Mesendoderm (in vitro differentiated cells): ENCODE data around the gene EOMES.

Source experiments
- DNase-seq: peaks from one replicate; pipeline ENCODE4 v3.0.0; 2013
- H2AK5ac ChIP-seq: 2 replicates; pipeline ENCODE4 v1.6.1; 2013; ENCODE audit warnings: low read length, inconsistent platforms
- H2BK120ac ChIP-seq: 2 replicates; pipeline ENCODE4 v1.6.1; 2013; ENCODE audit warnings: low read depth, mild to moderate bottlenecking, low read length, moderate library complexity, mixed read lengths
- H2BK15ac ChIP-seq: replicated peaks from 2 replicates; pipeline ENCODE4 v1.6.1; 2013; ENCODE audit warnings: low read depth, mild to moderate bottlenecking, moderate library complexity
- H2BK5ac ChIP-seq: 2 replicates; pipeline ENCODE4 v1.6.1; 2013; ENCODE audit warnings: low read length, inconsistent platforms
- H3K18ac ChIP-seq: 2 replicates; pipeline ENCODE4 v1.6.1; 2013; ENCODE audit warnings: mild to moderate bottlenecking, low read length, mixed read lengths
- H3K23ac ChIP-seq: one replicate; pipeline ENCODE4 v1.6.1; 2013; ENCODE audit warnings: low read length
- H3K27ac ChIP-seq: 2 replicates; pipeline ENCODE4 v1.5.1; 2013; ENCODE audit warnings: low read depth, mild to moderate bottlenecking, inconsistent platforms, low read length, moderate library complexity
- H3K27me3 ChIP-seq: 2 replicates; pipeline ENCODE4 v1.6.1; 2013; ENCODE audit warnings: low read length, control low read depth, mild to moderate bottlenecking, inconsistent platforms; ENCODE audit not compliant: insufficient read depth, poor library complexity
- H3K36me3 ChIP-seq: 2 replicates; pipeline ENCODE4 v1.6.1; 2013; ENCODE audit warnings: low read length, inconsistent platforms; ENCODE audit not compliant: control insufficient read depth, insufficient read depth
- H3K4ac ChIP-seq: one replicate; pipeline ENCODE4 v1.6.1; 2013; ENCODE audit warnings: low read depth, mild to moderate bottlenecking, low read length, moderate library complexity
- H3K4me1 ChIP-seq: 2 replicates; pipeline ENCODE4 v1.6.1; 2013; ENCODE audit warnings: low read depth, low read length, inconsistent platforms; ENCODE audit not compliant: control insufficient read depth
- H3K4me2 ChIP-seq: 2 replicates; pipeline ENCODE4 v1.6.1; 2013; ENCODE audit warnings: low read length
- H3K4me3 ChIP-seq: 2 replicates; pipeline ENCODE4 v1.5.1; 2013; ENCODE audit warnings: mild to moderate bottlenecking, low read length
- H3K56ac ChIP-seq: one replicate; pipeline ENCODE4 v1.6.1; 2013; ENCODE audit warnings: low read length
- H3K79me1 ChIP-seq: 2 replicates; pipeline ENCODE4 v1.6.1; 2013; ENCODE audit warnings: low read length, inconsistent platforms
- H3K79me2 ChIP-seq: 2 replicates; pipeline ENCODE4 v1.6.1; 2013; ENCODE audit warnings: mild to moderate bottlenecking, low read length; ENCODE audit not compliant: control insufficient read depth, insufficient read depth
- H3K9ac ChIP-seq: 2 replicates; pipeline ENCODE4 v1.6.1; 2013; ENCODE audit warnings: low read length, inconsistent platforms
- H4K5ac ChIP-seq: one replicate; pipeline ENCODE4 v1.6.1; 2013; ENCODE audit warnings: low read length
- H4K8ac ChIP-seq: one replicate; pipeline ENCODE4 v1.6.1; 2013; ENCODE audit warnings: low read depth, mild to moderate bottlenecking, control low read depth, low read length, moderate library complexity
- WGBS: extraction: QIAGEN DNeasy Blood & Tissue Kit; methylation state at CpG from one replicate; pipeline ENCODE4 v1.1.7; 2013; ENCODE audit warnings: low lambda C conversion rate, missing lambda C conversion rate; ENCODE audit not compliant: insufficient coverage; ENCODE audit errors: extremely low coverage; 5-methylcytosine and 5-hydroxymethylcytosine counted together

Gene EOMES

GRCh38 chr3:27677565-27677964 is 44.6 kb downstream of the EOMES start:
- H2BK5ac ChIP-seq = no peak overlapping the region
- no peaks in the 10 kb centered on the region for H3K36me3 ChIP-seq
- H3K27me3 ChIP-seq = no peaks in the 10 kb centered on the region
- no peak overlapping the region for H2AK5ac ChIP-seq
- H2BK120ac ChIP-seq = no peak overlapping the region
- H3K27ac ChIP-seq = no peak overlapping the region
- no peak overlapping the region for H4K5ac ChIP-seq
- no peak overlapping the region for H3K9ac ChIP-seq
- no peaks in the 10 kb centered on the region for H3K79me2 ChIP-seq
- no peak overlapping the region for H3K18ac ChIP-seq
- no CpG with 5 or more reads among the region's 3 CpGs for WGBS
- H3K4ac ChIP-seq = no peak overlapping the region
- H3K4me3 ChIP-seq = no peak overlapping the region
- H3K23ac ChIP-seq = no peak overlapping the region
- DNase-seq = no peak
- H3K4me2 ChIP-seq = no peak overlapping the region
- no peaks in the 10 kb centered on the region for H3K79me1 ChIP-seq
- no peak overlapping the region for H4K8ac ChIP-seq
- no peaks in the 10 kb centered on the region for H3K4me1 ChIP-seq
- no peak overlapping the region for H3K56ac ChIP-seq
- H2BK15ac ChIP-seq = no peak overlapping the region

- H2BK120ac ChIP-seq = no peak overlapping the region
- H3K36me3 ChIP-seq = no peaks in the 10 kb centered on the region
- no peak overlapping the region for H2BK15ac ChIP-seq
- H4K5ac ChIP-seq = no peak overlapping the region
- no peaks in the 10 kb centered on the region for H3K79me1 ChIP-seq
- H3K23ac ChIP-seq = no peak overlapping the region
- H3K79me2 ChIP-seq = no peaks in the 10 kb centered on the region
- no CpG with 5 or more reads among the region's 3 CpGs for whole genome bisulfite sequencing
- no peaks in the 10 kb centered on the region for H3K27me3 ChIP-seq
- no peak overlapping the region for H3K27ac ChIP-seq
- DNase-seq = no peak
- H3K4me3 ChIP-seq = no peak overlapping the region
- no peaks in the 10 kb centered on the region for H3K4me1 ChIP-seq
- H2AK5ac ChIP-seq = no peak overlapping the region
- H4K8ac ChIP-seq = no peak overlapping the region
- H3K4ac ChIP-seq = no peak overlapping the region
- H3K4me2 ChIP-seq = no peak overlapping the region
- H2BK5ac ChIP-seq = no peak overlapping the region
- no peak overlapping the region for H3K9ac ChIP-seq
- H3K18ac ChIP-seq = no peak overlapping the region
- H3K56ac ChIP-seq = no peak overlapping the region
These were observed 46.8 kb downstream of the EOMES start for GRCh38 chr3:27675287-27675686.

DNA sequence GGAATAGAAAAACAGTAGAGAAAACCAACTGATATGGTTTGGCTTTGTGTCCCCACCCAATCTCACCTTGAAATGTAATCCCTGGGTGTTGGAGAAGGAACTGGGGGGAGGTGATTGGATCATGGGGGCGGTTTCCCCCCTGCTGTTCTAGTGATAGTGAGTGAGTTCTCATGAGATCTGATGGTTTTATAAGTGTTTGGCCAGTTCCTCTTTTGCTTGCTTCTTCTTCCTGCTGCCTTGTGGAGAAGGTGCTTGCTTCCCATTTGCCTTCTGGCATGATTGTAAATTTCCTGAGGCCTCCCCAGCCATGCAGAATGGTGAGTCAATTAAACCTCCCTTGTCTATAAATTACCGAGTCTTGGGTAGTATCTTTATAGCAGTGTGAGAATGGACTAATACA is 48.4 kb downstream of the EOMES start:
- Histone ChIP-seq H3K9ac (no peak overlapping the region), H3K4me3 (no peak overlapping the region), H3K79me1 (no peaks in the 10 kb centered on the region), H2BK15ac (no peak overlapping the region), H3K4ac (no peak overlapping the region), H3K4me1 (no peaks in the 10 kb centered on the region), H2AK5ac (no peak overlapping the region), H4K5ac (no peak overlapping the region), H3K18ac (no peak overlapping the region), H3K27ac (no peak overlapping the region), H3K23ac (no peak overlapping the region), H3K56ac (no peak overlapping the region), H3K4me2 (no peak overlapping the region), H4K8ac (no peak overlapping the region), H3K79me2 (no peaks in the 10 kb centered on the region), H3K36me3 (no peaks in the 10 kb centered on the region), H2BK120ac (no peak overlapping the region), H2BK5ac (no peak overlapping the region), H3K27me3 (no peaks in the 10 kb centered on the region)
- peak; percentile 55 for DNase-seq
- no CpG with 5 or more reads among the region's 2 CpGs for WGBS

DNA sequence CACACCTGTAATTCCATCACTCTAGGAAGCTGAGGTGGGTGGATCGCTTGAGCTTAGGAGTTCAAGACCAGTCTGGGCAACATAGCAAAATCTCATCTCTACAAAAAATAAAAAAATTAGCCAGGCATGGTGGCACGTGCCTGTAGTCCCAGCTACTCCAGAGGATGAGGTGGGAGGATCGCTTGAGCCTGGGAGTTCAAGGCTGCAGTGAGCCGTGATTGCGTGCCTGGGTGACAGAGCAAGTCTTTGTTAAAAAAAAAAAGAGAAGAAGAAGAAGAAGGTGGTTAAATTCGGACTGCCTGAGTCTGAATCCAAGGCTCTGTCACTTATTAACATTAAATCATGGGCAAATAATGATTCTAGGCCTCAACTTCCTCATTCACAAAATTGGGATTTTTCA is 51.0 kb downstream of the EOMES start:
- Histone ChIP-seq H3K4me1 (no peaks in the 10 kb centered on the region), H3K4me2 (no peak overlapping the region), H3K79me2 (no peaks in the 10 kb centered on the region), H4K8ac (no peak overlapping the region), H3K56ac (no peak overlapping the region), H2BK5ac (no peak overlapping the region), H2BK15ac (no peak overlapping the region), H2BK120ac (no peak overlapping the region), H3K23ac (no peak overlapping the region), H3K4ac (no peak overlapping the region), H2AK5ac (no peak overlapping the region), H3K27ac (no peak overlapping the region), H3K79me1 (no peaks in the 10 kb centered on the region), H4K5ac (no peak overlapping the region), H3K36me3 (no peaks in the 10 kb centered on the region), H3K9ac (no peak overlapping the region), H3K4me3 (no peak overlapping the region), H3K18ac (no peak overlapping the region), H3K27me3 (no peaks in the 10 kb centered on the region)
- WGBS = no CpG with 5 or more reads among the region's 6 CpGs
- DNase-seq = no peak

DNA sequence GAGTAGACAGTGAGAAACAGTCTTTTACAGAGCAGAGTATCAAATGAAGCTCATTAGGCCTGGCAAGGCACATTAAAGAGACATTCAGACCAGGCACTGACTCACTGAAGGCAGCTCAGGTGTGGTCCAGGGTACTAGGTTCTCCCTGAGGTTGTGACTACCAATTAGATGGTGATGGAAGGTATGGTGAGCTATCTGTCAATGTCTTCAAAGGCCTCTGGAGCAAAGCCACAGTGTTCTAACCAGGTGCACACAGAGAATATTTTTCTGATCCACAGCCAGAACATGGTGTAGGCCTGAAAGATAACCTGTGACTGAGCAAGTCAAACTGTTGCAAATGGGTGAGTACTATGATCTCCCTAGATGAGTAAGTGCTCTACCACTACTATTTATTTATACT is 51.5 kb downstream of the EOMES start:
- Histone ChIP-seq H2BK15ac (no peak overlapping the region), H3K23ac (no peak overlapping the region), H3K79me2 (no peaks in the 10 kb centered on the region), H3K4me1 (no peaks in the 10 kb centered on the region), H3K4me3 (no peak overlapping the region), H3K4me2 (no peak overlapping the region), H2BK5ac (no peak overlapping the region), H4K5ac (no peak overlapping the region), H2AK5ac (no peak overlapping the region), H3K4ac (no peak overlapping the region), H3K56ac (no peak overlapping the region), H3K9ac (no peak overlapping the region), H3K18ac (no peak overlapping the region), H3K27ac (no peak overlapping the region), H2BK120ac (no peak overlapping the region), H4K8ac (no peak overlapping the region), H3K27me3 (no peaks in the 10 kb centered on the region), H3K79me1 (no peaks in the 10 kb centered on the region), H3K36me3 (no peaks in the 10 kb centered on the region)
- no peak for DNase-seq

DNA sequence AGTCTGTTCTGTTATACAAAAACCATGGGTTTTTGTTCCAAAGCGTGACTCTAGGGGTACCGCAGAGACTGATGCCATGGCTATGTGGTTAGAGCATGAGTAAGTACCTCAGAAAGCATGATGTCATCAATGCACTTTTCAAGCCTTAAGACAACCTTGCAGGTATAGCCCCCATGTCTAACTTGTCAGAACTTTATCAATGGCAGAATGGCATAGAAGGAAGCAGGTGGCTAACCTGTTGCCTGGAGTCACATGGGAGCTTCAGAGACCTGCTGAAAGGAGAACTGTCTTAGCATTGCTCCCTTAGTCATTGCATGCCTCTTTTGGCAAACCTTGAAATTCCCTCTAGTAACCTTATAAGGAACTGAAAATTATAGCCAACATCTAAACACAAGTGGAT is 52.5 kb downstream of the EOMES start:
- no peaks in the 10 kb centered on the region for H3K4me1 ChIP-seq
- H3K4ac ChIP-seq = no peak overlapping the region
- no peak overlapping the region for H3K4me2 ChIP-seq
- H4K8ac ChIP-seq = no peak overlapping the region
- WGBS = no CpG with 5 or more reads among the region's 2 CpGs
- H2BK120ac ChIP-seq = no peak overlapping the region
- no peak overlapping the region for H3K9ac ChIP-seq
- H3K18ac ChIP-seq = no peak overlapping the region
- no peak overlapping the region for H3K23ac ChIP-seq
- no peak overlapping the region for H2BK15ac ChIP-seq
- DNase-seq = no peak
- no peaks in the 10 kb centered on the region for H3K79me2 ChIP-seq
- H3K27me3 ChIP-seq = no peaks in the 10 kb centered on the region
- no peak overlapping the region for H2AK5ac ChIP-seq
- no peaks in the 10 kb centered on the region for H3K79me1 ChIP-seq
- no peaks in the 10 kb centered on the region for H3K36me3 ChIP-seq
- H3K4me3 ChIP-seq = no peak overlapping the region
- H4K5ac ChIP-seq = no peak overlapping the region
- no peak overlapping the region for H3K27ac ChIP-seq
- H3K56ac ChIP-seq = no peak overlapping the region
- no peak overlapping the region for H2BK5ac ChIP-seq
